Stimulated activated naive CD8-positive, alpha-beta T cell treated with anti-CD3 and anti-CD28 coated beads, Interleukin-15, amount 100 ng/mL, for 72 hours (primary cell): ENCODE results near the gene EED.

ENCODE experiments used
- ATAC-seq: fragments of 150-1000 bp; cut with Tn5 transposase; 2 replicates; pipeline ENCODE4 v1.10.0; 2021; ENCODE audit warnings: mild to moderate bottlenecking, moderate library complexity
- DNase-seq, 2 donors: peaks; one replicate each; pipeline ENCODE4 v3.0.0; 2021 to 2022
- H3K27ac Mint-ChIP-seq, 2 donors: one replicate each; pipeline ENCODE4 v1.8.0; 2022; ENCODE audit warnings: mild to moderate bottlenecking in 2 of 2, mixed read lengths in 2 of 2, moderate library complexity in 2 of 2
- H3K27me3 Mint-ChIP-seq: one replicate; pipeline ENCODE4 v1.8.0; 2022; ENCODE audit warnings: mixed read lengths
- H3K4me1 Mint-ChIP-seq: one replicate; pipeline ENCODE4 v1.8.0; 2022; ENCODE audit warnings: mild to moderate bottlenecking, mixed read lengths
- H3K4me3 Mint-ChIP-seq, 2 donors: one replicate each; pipeline ENCODE4 v1.8.0; 2022; ENCODE audit warnings: mild to moderate bottlenecking in 2 of 2, mixed read lengths in 2 of 2, moderate library complexity in 1 of 2
- H3K9me3 Mint-ChIP-seq, 2 donors: one replicate each; pipeline ENCODE4 v1.8.0; 2022; ENCODE audit warnings: mixed read lengths in 2 of 2

Gene EED

GRCh38 chr11:86251345-86251744 is 6.8 kb downstream of the EED start:
- H3K27ac Mint-ChIP-seq: no peak overlapping the region
- peak; percentile 61 for ATAC-seq
- H3K27me3 Mint-ChIP-seq: no peaks in the 10 kb centered on the region
- DNase-seq: no peak
- H3K4me1 Mint-ChIP-seq: peaks cover 51% of the 10 kb centered on the region
- no peaks in the 10 kb centered on the region for H3K9me3 Mint-ChIP-seq
- H3K4me3 Mint-ChIP-seq: peak overlapping the region in 1 of 2 donors; percentile 44

GRCh38 chr11:86255896-86256295 is 11.3 kb downstream of the EED start:
- H3K27me3 Mint-ChIP-seq: no peaks in the 10 kb centered on the region
- DNase-seq: no peak
- H3K9me3 Mint-ChIP-seq: no peaks in the 10 kb centered on the region
- peaks cover 21% of the 10 kb centered on the region for H3K4me1 Mint-ChIP-seq
- H3K4me3 Mint-ChIP-seq: no peak overlapping the region
- peak overlapping the region in 1 of 2 donors; percentile 43 for H3K27ac Mint-ChIP-seq
- ATAC-seq: no peak

GRCh38 chr11:86256608-86257007 is 12.1 kb downstream of the EED start:
- no peaks in the 10 kb centered on the region for H3K27me3 Mint-ChIP-seq
- peaks cover 23% of the 10 kb centered on the region for H3K4me1 Mint-ChIP-seq
- H3K4me3 Mint-ChIP-seq: no peak overlapping the region
- DNase-seq (no peak), ATAC-seq (no peak)
- H3K9me3 Mint-ChIP-seq: no peaks in the 10 kb centered on the region
- H3K27ac Mint-ChIP-seq: no peak overlapping the region

DNA sequence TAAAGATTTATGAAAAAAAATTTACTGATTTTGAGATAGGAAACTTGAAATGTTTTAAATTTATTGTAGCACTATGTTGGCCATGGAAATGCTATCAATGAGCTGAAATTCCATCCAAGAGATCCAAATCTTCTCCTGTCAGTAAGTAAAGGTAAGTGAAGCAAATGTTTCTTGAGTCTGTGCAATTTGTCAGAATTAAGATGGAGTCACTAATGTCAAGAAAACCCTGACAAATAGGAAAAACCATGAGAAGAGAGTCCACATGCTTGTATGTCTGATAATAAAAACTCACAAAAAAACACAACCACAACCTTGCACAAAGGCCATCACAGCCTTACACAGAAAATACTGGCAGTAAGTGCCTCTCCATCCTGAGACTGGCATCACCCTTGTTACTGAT is 12.9 kb downstream of the EED start:
- H3K4me1 Mint-ChIP-seq: peaks cover 24% of the 10 kb centered on the region
- no peak overlapping the region for H3K27ac Mint-ChIP-seq
- no peak overlapping the region for H3K4me3 Mint-ChIP-seq
- H3K9me3 Mint-ChIP-seq: no peaks in the 10 kb centered on the region
- ATAC-seq: no peak
- no peak for DNase-seq
- H3K27me3 Mint-ChIP-seq: no peaks in the 10 kb centered on the region

- ATAC-seq (no peak), DNase-seq (no peak)
- H3K9me3 Mint-ChIP-seq: no peaks in the 10 kb centered on the region
- H3K4me3 Mint-ChIP-seq: no peak overlapping the region
- peaks cover 21% of the 10 kb centered on the region for H3K4me1 Mint-ChIP-seq
- no peak overlapping the region for H3K27ac Mint-ChIP-seq
- H3K27me3 Mint-ChIP-seq: no peaks in the 10 kb centered on the region
These were observed 15.2 kb downstream of the EED start for GRCh38 chr11:86259730-86260129.

DNA sequence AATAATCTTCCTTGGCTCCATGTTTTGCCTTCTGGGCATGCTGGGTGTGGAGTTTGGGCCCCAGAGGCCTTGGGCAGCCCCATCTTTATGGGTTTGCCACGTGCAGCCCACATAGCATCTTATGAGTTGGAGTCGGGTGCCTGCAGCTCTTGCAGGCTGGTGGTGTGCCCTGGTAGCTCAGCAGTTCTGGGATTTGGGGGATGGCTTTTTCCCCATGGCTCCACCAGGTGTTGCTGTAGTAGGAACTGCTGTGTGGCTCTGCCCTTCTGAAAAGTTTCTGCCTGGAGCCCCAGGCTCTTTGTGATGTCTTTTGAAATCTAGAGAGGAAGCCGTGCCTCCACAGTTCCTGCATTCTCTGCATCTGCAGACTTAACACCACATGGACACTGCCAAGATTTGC is 16.8 kb downstream of the EED start:
- Mint-ChIP-seq H3K27ac (no peak overlapping the region), H3K4me3 (no peak overlapping the region), H3K27me3 (no peaks in the 10 kb centered on the region), H3K4me1 (peaks cover 25% of the 10 kb centered on the region), H3K9me3 (no peaks in the 10 kb centered on the region)
- no peak for ATAC-seq
- no peak for DNase-seq

DNA sequence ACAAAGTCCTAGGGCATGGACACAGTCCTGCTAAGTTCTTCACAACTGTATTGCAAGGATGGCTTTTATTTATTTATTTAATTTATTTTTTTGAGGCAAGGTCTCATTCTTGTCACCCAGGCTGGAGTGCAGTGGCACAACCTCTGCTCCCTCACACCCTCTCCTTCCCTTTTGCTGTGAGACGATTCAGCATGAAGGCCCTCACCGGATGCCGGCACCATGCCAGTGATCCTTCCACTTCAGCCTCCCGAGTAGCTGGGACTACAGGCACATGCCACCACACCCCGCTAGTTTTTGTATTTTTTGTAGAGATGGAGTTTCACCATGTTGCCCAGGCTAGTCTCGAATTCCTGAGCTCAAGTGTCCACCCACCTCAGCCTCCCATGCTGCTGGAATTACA is 17.8 kb downstream of the EED start:
- no peaks in the 10 kb centered on the region for H3K9me3 Mint-ChIP-seq
- H3K27ac Mint-ChIP-seq: peak overlapping the region in 1 of 2 donors; percentile 74
- no peak for ATAC-seq
- H3K4me3 Mint-ChIP-seq: no peak overlapping the region
- no peak for DNase-seq
- no peaks in the 10 kb centered on the region for H3K27me3 Mint-ChIP-seq
- H3K4me1 Mint-ChIP-seq: peaks cover 25% of the 10 kb centered on the region

DNA sequence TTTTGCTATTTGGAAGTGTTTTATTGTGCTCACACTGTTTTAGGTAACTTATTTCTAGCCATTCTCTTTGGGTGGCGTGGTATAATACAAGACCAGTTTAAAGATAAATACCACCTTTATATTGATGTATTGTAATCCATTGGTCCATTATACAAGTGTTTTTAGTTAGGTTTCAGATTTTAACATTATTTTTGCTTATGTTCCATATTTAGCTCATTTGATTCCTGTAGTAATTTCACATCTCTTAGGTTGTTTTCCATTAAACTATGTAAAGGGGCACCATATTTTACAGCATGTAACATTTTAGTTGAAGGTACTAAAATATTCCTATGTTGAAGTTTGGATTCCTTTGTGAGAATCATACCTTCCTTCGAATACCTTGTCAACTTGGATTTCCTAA is 20.1 kb downstream of the EED start:
- no peak for ATAC-seq
- DNase-seq: no peak
- no peak overlapping the region for H3K27ac Mint-ChIP-seq
- H3K4me3 Mint-ChIP-seq: no peak overlapping the region
- H3K4me1 Mint-ChIP-seq: peaks cover 25% of the 10 kb centered on the region
- H3K27me3 Mint-ChIP-seq: no peaks in the 10 kb centered on the region
- no peaks in the 10 kb centered on the region for H3K9me3 Mint-ChIP-seq

DNA sequence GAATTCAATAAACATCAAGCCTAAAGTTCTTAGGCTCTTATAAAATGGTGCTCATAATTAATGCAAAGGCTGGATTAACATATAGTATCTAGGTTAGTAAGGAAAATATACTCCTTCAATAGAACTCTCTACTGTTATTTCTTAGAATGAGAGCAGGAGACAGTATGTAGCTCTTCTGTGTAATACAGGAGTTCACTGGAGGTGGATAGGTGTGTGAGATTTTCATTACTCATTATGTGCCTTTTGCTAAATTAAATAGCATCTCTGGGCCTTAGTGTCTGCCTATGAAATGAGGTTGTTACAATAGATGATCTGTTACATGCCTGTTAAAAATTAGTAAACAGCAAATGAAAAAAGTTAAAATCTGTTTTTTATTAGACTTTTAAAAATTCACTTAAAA is 20.6 kb downstream of the EED start:
- Mint-ChIP-seq H3K4me3 (no peak overlapping the region), H3K27me3 (no peaks in the 10 kb centered on the region), H3K4me1 (peaks cover 30% of the 10 kb centered on the region), H3K27ac (no peak overlapping the region), H3K9me3 (no peaks in the 10 kb centered on the region)
- no peak for DNase-seq
- ATAC-seq: no peak

DNA sequence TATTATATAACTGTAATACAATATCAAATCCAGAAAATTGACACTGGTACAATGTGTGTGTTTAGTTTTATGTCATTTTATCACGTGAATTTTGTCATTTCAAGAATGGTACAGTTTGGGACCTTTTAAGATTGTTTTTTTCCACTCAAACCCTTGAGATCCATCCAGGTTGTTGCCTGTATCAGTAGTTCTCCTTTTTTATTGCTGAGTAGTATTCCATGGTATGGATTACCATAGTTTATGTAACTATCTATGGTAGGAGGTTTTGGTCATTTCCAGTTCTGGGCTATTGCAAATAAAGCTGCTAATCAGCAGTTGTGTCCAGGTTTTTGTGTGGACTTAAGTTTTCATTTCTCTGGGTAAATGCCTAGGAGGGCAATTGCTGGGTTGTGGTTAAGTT is 25.1 kb downstream of the EED start:
- H3K9me3 Mint-ChIP-seq: no peaks in the 10 kb centered on the region
- peaks cover 48% of the 10 kb centered on the region for H3K4me1 Mint-ChIP-seq
- H3K27ac Mint-ChIP-seq: no peak overlapping the region
- no peak overlapping the region for H3K4me3 Mint-ChIP-seq
- no peaks in the 10 kb centered on the region for H3K27me3 Mint-ChIP-seq
- no peak for DNase-seq
- ATAC-seq: no peak

GRCh38 chr11:86274503-86274902 is 29.9 kb downstream of the EED start:
- Mint-ChIP-seq H3K27ac (peak overlapping the region in 1 of 2 donors; percentile 54), H3K27me3 (no peaks in the 10 kb centered on the region), H3K9me3 (no peaks in the 10 kb centered on the region), H3K4me1 (peaks cover 58% of the 10 kb centered on the region), H3K4me3 (no peak overlapping the region)
- DNase-seq (no peak), ATAC-seq (no peak)

DNA sequence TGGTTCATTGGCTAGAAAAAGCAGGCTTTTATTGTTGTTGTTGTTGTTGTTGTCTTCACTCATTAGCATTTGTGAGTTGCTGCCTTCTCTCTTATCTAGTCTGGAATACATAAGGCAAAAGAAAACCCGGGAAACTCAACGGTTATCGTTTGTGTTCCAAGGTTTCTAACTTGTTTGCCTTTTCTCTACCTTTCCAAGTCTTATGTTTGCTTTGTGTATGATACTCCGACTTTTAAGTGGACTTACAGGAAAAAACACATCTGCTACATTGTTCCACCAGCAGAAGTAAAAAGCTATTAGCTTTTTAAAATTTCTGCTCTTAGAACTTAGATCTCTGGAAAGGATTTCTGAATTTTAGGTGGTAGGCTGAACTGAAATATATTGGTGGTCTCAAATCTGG is 30.4 kb downstream of the EED start:
- Mint-ChIP-seq H3K27me3 (no peaks in the 10 kb centered on the region), H3K27ac (no peak overlapping the region), H3K4me3 (no peak overlapping the region), H3K9me3 (no peaks in the 10 kb centered on the region), H3K4me1 (peaks cover 55% of the 10 kb centered on the region)
- no peak for DNase-seq
- ATAC-seq: no peak

DNA sequence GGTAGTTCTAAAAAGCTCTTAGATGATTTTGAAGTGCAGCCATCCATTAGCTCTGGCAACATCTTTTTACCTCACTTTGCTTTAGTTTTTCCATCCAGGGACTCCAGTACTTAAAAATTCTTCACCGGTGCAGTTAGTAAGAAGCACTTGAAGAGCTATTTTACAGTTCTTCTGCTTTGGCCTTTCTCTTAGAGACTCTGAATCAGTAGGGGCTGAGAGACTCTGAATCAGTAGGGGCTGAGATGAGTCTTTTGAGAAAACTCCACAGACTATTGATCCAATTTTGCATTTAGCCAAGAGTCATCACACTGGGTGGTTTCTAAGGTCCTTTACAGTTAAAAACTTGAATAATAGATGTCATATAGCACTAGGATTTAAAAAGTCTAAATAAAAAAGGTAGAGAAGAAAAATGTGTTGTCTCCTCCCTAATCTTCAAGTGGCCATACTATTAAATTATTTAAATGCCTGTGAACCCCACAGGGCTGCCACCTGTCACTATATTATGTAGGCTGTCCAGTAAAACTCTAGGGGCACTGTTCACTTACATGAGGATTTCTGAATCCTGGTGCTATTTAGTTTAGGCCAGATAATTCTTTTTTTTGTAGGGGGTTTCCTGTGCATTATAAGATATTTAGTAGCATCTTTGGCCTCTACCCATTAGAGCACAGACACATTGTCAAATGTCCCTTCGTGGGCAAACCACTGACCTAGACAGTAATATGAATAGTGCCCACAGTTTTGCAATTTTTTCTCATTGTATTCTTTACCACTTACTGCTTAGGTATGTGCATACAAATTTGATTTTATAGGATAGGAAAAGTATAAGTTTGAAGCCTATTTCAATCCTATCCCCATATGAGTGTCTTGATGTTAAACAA is 31.2 kb downstream of the EED start:
- Mint-ChIP-seq H3K4me1 (peaks cover 48% of the 10 kb centered on the region), H3K9me3 (no peaks in the 10 kb centered on the region)
- peak; percentile 54 for ATAC-seq

GRCh38 chr11:86277741-86278140 is 33.2 kb downstream of the EED start:
- no peaks in the 10 kb centered on the region for H3K9me3 Mint-ChIP-seq
- no peak for DNase-seq
- no peak overlapping the region for H3K4me3 Mint-ChIP-seq
- peaks cover 42% of the 10 kb centered on the region for H3K4me1 Mint-ChIP-seq
- H3K27ac Mint-ChIP-seq: no peak overlapping the region
- no peaks in the 10 kb centered on the region for H3K27me3 Mint-ChIP-seq
- no peak for ATAC-seq

More for the DNA sequence above, 31.2 kb downstream of the EED start:
- H3K27me3 Mint-ChIP-seq: no peaks in the 10 kb centered on the region
- H3K27ac Mint-ChIP-seq: no peak overlapping the region
- DNase-seq: no peak
- H3K4me3 Mint-ChIP-seq: no peak overlapping the region

DNA sequence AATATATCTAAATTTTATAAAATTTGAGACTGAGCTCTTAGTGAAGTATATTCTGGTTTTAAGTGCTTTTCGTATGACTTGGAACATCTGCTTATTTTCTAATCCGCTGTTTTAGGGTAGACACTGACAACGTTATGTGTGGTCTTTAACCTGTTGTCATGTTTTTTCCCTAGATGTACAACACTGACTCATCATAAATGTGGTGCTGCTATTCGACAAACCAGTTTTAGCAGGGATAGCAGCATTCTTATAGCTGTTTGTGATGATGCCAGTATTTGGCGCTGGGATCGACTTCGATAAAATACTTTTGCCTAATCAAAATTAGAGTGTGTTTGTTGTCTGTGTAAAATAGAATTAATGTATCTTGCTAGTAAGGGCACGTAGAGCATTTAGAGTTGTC is 33.7 kb downstream of the EED start:
- H3K27me3 Mint-ChIP-seq: no peaks in the 10 kb centered on the region
- DNase-seq (no peak), ATAC-seq (no peak)
- H3K4me3 Mint-ChIP-seq: no peak overlapping the region
- H3K4me1 Mint-ChIP-seq: peaks cover 39% of the 10 kb centered on the region
- H3K9me3 Mint-ChIP-seq: no peaks in the 10 kb centered on the region
- no peak overlapping the region for H3K27ac Mint-ChIP-seq

DNA sequence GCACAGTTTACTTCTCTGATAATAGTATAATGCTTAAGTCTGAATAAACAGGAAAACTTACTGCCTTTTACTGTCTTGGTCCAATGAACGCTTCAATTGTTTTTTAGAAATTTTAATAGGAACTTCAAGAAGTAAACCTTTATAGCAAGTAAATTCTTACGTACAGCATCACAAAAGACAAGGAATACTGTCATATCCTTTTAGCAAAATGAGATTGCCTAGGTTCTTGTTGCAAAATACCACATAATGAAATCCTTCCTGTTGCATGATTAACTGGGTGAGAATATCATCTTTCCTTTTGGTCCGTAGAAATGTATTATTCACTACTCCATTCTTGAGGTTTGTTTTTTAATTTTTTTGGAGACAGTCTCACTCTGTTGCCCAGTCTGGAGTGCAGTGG is 35.2 kb downstream of the EED start:
- H3K4me1 Mint-ChIP-seq: peaks cover 38% of the 10 kb centered on the region
- ATAC-seq: no peak

DNA sequence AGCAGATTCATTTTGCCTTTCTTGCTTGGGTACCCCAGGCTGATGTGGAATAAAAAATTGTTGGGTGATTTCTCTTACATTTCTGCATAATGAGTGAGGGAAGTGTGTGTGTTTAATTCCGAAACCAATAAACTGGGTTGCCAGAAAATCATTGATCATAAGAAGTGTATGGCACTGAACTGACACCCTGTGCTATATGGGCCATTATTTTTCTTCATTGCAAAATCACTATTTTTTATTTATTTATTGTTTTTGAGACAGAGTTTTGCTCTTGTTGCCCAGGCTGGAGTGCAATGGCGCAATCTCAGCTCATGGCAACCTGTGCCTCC is 42.9 kb downstream of the EED start:
- peak overlapping the region; percentile 26 to 38 for H3K4me3 Mint-ChIP-seq
- H3K27ac Mint-ChIP-seq: peak overlapping the region; percentile 83 to 90
- no peaks in the 10 kb centered on the region for H3K9me3 Mint-ChIP-seq
- DNase-seq: no peak
- peaks cover 79% of the 10 kb centered on the region for H3K4me1 Mint-ChIP-seq
- no peak for ATAC-seq
- H3K27me3 Mint-ChIP-seq: no peaks in the 10 kb centered on the region

More for the DNA sequence above, 35.2 kb downstream of the EED start:
- DNase-seq: no peak
- Mint-ChIP-seq H3K27me3 (no peaks in the 10 kb centered on the region), H3K9me3 (no peaks in the 10 kb centered on the region), H3K27ac (no peak overlapping the region), H3K4me3 (no peak overlapping the region)
